Keratinocyte (primary cell): Measurements from ENCODE around the gene UBE2C. TPM values are rescaled to one million over a fixed set of nuclear protein-coding genes. Genes with fewer than 3 reads are reported as not detected.
"Not testable (repeated sequence)": the region's sequence is repeated elsewhere in the genome, so short reads cannot be mapped to it uniquely, and the experiment has no call there.

Experiments used
- DNase-seq: peaks from one replicate; pipeline ENCODE4 v3.0.0-alpha.2; 2011; ENCODE audit warnings: low read depth, missing footprints, low spot score
- FAIRE-seq: peaks from 2 replicates; lab custom pipeline; 2011; peaks lifted over from hg19 to GRCh38; lab: Jason Lieb, UNC
- H2AFZ ChIP-seq: 2 replicates; pipeline ENCODE4 v1.6.0; 2012; ENCODE audit warnings: low read length, control low read depth, inconsistent platforms; ENCODE audit not compliant: control insufficient read depth
- H3K27ac ChIP-seq: 2 replicates; pipeline ENCODE4 v1.5.1; 2011; ENCODE audit warnings: low read length; ENCODE audit not compliant: control insufficient read depth, insufficient read depth
- H3K27me3 ChIP-seq: 3 replicates; pipeline ENCODE4 v1.6.0; 2011; ENCODE audit warnings: low read length; ENCODE audit not compliant: control insufficient read depth, insufficient read depth; ENCODE audit errors: extremely low read depth
- H3K36me3 ChIP-seq, 2 experiments: 2 replicates in 1 of 2; 3 replicates in 1 of 2; pipeline ENCODE4 v1.5.1; 2011; ENCODE audit warnings: low read length in 2 of 2, mild to moderate bottlenecking in 1 of 2; ENCODE audit not compliant: control insufficient read depth in 2 of 2, insufficient read depth in 2 of 2; ENCODE audit errors: extremely low read depth in 1 of 2
- H3K4me1 ChIP-seq: 3 replicates; pipeline ENCODE4 v1.5.1; 2011; ENCODE audit warnings: low read length; ENCODE audit not compliant: control insufficient read depth, insufficient read depth; ENCODE audit errors: extremely low read depth
- H3K4me2 ChIP-seq: 3 replicates; pipeline ENCODE4 v1.6.0; 2011; ENCODE audit warnings: low read depth, low read length; ENCODE audit not compliant: control insufficient read depth, insufficient read depth; ENCODE audit errors: extremely low read depth
- H3K4me3 ChIP-seq, 3 experiments: fragments of 200-600 bp in 1 of 3; sonication (generic) in 1 of 3; 2 replicates in 2 of 3; 3 replicates in 1 of 3; pipeline ENCODE4 v1.5.1; 2011 to 2016; ENCODE audit warnings: low read length in 3 of 3, mild to moderate bottlenecking in 3 of 3, control low read depth in 2 of 3, inconsistent platforms in 1 of 3, low read depth in 1 of 3, mixed read lengths in 1 of 3, mixed run types in 1 of 3, moderate library complexity in 1 of 3; ENCODE audit not compliant: control insufficient read depth in 2 of 3, insufficient read depth in 2 of 3; ENCODE audit errors: extremely low read depth in 1 of 3
- H3K79me2 ChIP-seq: 2 replicates; pipeline ENCODE4 v1.6.0; 2012; ENCODE audit warnings: low read length; ENCODE audit not compliant: control insufficient read depth, insufficient read depth
- H3K9ac ChIP-seq: 3 replicates; pipeline ENCODE4 v1.6.0; 2011; ENCODE audit warnings: low read length; ENCODE audit not compliant: control insufficient read depth, insufficient read depth; ENCODE audit errors: extremely low read depth
- H3K9me1 ChIP-seq: 3 replicates; pipeline ENCODE4 v1.6.0; 2011; ENCODE audit warnings: low read length; ENCODE audit not compliant: control insufficient read depth, insufficient read depth; ENCODE audit errors: extremely low read depth
- H3K9me3 ChIP-seq: 2 replicates; pipeline ENCODE4 v1.5.1; 2012; ENCODE audit warnings: low read depth, low read length; ENCODE audit not compliant: control insufficient read depth
- H4K20me1 ChIP-seq: 3 replicates; pipeline ENCODE4 v1.6.0; 2011; ENCODE audit warnings: low read length; ENCODE audit not compliant: control insufficient read depth, insufficient read depth; ENCODE audit errors: extremely low read depth
- EZH2 ChIP-seq: IDR thresholded peaks from one replicate; pipeline ENCODE4 v1.6.1; 2012; ENCODE audit warnings: inconsistent platforms, mild to moderate bottlenecking, low read length, moderate library complexity
- dilution Hi-C: fragments of 300-500 bp; cut with MboI; formaldehyde crosslinking; loops from one replicate; pipeline ENCODE4 v1.7.0; 2020; ENCODE audit warnings: low sequenced_read_pairs; ENCODE audit not compliant: extremely low pct_ligation_motif_present
- polyA plus RNA-seq, 5 experiments: library from polyadenylated mRNA; depleted of rRNA in 3 of 5; stranded (reverse) in 3 of 5; stranded (forward) in 1 of 5; unstranded in 1 of 5; fragments of >200 nt; gene quantifications; 1 replicate in 1 of 5; 2 replicates in 3 of 5; 3 replicates in 1 of 5; pipeline versions ENCODE4 v1.2.1 to v1.2.3, GENCODE V29; 2011 to 2012; ENCODE audit warnings: missing spikeins in 2 of 5, low read depth in 1 of 5, low replicate concordance in 1 of 5
- TF ChIP-seq, protein P1 (sequence below), 3 experiments: IDR thresholded peaks in 1 of 3; conservative IDR thresholded peaks in 1 of 3; optimal IDR thresholded peaks in 1 of 3; 2 replicates in 2 of 3; 3 replicates in 1 of 3; pipeline versions ENCODE3 to v1.5.1; 2011; ENCODE audit warnings: low read length in 3 of 3, mild to moderate bottlenecking in 3 of 3, moderate library complexity in 2 of 3, control low read depth in 1 of 3, inconsistent platforms in 1 of 3; ENCODE audit not compliant: insufficient read depth in 2 of 3; ENCODE audit errors: extremely low read depth in 1 of 3

The UBE2C gene
- polyA plus RNA-seq, 1 donor (not counting 4 experiments of a cell fraction or from before 2014, with no cell fraction given) = 46.6 TPM

DNA sequence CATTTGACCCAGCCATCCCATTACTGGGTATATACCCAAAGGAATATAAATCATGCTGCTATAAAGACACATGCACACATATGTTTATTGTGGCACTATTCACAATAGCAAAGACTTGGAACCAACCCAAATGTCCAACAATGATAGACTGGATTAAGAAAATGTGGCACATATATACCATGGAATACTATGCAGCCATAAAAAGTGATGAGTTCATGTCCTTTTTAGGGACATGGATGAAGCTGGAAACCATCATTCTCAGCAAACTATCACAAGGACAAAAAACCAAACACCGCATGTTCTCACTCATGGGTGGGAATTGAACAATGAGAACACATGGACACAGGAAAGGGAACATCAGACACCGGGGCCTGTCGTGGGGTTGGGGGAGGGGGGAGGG is 14.5 kb upstream of the UBE2C start:
- H3K36me3 ChIP-seq = peaks cover 22 to 33% of the 10 kb centered on the region in 2 experiments
- H3K4me3 ChIP-seq, FAIRE-seq, H3K79me2 ChIP-seq, H4K20me1 ChIP-seq, H3K9ac ChIP-seq, DNase-seq, H3K27ac ChIP-seq, dilution Hi-C loops, H3K9me1 ChIP-seq, H3K9me3 ChIP-seq, H2AFZ ChIP-seq, H3K27me3 ChIP-seq, H3K4me1 ChIP-seq, H3K4me2 ChIP-seq: not testable (repeated sequence)

DNA sequence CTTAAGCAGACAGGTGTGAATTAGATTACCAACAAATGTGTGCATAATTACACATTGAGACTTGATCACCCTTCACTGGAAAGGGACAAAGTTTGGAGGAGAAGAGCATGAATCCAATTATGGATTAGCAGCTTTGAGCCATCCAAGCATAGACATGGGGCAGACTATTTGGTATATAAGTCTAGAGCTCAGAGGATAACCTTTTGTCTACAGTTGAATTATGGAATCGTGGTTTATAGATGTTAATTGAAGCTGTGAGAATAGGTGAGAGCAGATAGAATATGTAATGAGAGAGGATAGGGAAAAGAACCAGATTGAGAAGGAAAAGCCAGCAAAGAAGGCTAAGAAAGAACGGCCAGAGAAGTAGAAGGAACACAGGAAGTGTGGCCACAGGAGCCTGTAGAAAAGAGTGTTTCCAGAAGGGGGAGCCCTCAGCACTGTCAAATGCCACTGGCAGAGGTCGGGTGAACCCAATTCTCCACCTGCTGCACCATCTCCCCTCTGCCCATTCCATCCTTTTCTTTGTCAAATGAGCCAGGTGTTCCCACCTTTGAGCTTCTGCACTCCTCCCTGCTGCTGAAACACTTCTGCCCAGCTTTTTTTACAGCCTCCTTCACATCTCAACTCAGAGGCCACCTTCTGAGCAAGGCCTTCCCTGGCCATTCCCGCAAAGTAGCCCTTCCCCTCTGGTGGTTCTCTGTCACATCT is 13.4 kb upstream of the UBE2C start:
- H3K9ac ChIP-seq = no peak overlapping the region
- no peaks in the 10 kb centered on the region for H3K79me2 ChIP-seq
- H4K20me1 ChIP-seq = no peaks in the 10 kb centered on the region
- no peak overlapping the region for H3K27ac ChIP-seq
- peak; percentile 62 for FAIRE-seq
- no peak overlapping the region for H3K4me3 ChIP-seq
- no peaks in the 10 kb centered on the region for H3K9me3 ChIP-seq
- no peaks in the 10 kb centered on the region for H3K9me1 ChIP-seq
- H3K36me3 ChIP-seq = peaks cover 27 to 35% of the 10 kb centered on the region in 2 experiments
- dilution Hi-C loops = no loop called here
- H3K4me1 ChIP-seq = no peaks in the 10 kb centered on the region
- no peaks in the 10 kb centered on the region for H3K27me3 ChIP-seq
- no peak for DNase-seq
- H2AFZ ChIP-seq = no peak overlapping the region
- no peak for TF ChIP-seq EZH2
- TF ChIP-seq, protein P1, sequence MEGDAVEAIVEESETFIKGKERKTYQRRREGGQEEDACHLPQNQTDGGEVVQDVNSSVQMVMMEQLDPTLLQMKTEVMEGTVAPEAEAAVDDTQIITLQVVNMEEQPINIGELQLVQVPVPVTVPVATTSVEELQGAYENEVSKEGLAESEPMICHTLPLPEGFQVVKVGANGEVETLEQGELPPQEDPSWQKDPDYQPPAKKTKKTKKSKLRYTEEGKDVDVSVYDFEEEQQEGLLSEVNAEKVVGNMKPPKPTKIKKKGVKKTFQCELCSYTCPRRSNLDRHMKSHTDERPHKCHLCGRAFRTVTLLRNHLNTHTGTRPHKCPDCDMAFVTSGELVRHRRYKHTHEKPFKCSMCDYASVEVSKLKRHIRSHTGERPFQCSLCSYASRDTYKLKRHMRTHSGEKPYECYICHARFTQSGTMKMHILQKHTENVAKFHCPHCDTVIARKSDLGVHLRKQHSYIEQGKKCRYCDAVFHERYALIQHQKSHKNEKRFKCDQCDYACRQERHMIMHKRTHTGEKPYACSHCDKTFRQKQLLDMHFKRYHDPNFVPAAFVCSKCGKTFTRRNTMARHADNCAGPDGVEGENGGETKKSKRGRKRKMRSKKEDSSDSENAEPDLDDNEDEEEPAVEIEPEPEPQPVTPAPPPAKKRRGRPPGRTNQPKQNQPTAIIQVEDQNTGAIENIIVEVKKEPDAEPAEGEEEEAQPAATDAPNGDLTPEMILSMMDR (optimal IDR thresholded peaks at IDR 0.05 in 1 of 3, IDR thresholded peaks at IDR 0.05 in 1 of 3, conservative IDR thresholded peaks at IDR 0.05 in 1 of 3; ENCODE audit: extremely low read depth in 1 of 3, insufficient read depth in 2 of 3, low read length in 3 of 3) = peak; percentile 83 to 85 (median 84)
- H3K4me2 ChIP-seq = no peak overlapping the region

DNA sequence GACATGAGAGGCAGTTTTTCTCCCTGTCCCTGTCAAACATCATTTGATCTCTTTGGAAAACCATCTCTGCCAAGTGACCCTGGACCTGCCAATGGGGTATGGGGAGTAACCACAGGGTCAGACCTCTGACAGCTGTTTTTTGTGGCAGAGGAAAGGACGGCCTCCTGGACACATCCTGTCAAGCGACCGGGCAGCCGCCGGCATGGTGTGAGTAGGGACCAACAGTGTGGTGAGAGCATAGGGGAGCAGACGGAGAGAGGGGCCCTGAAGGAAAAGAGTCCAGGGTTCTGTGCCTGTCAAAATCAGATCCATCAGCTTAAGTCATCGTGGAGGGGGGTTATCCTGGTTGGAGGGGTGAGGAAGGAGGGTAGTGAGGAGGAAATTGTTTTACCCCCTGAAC is 10.6 kb upstream of the UBE2C start:
- FAIRE-seq = no peak

More for the DNA sequence above, 10.6 kb upstream of the UBE2C start:
- Histone ChIP-seq H3K27ac (no peak overlapping the region), H3K9me3 (no peaks in the 10 kb centered on the region), H2AFZ (no peak overlapping the region), H3K4me3 (no peak overlapping the region), H3K9me1 (no peaks in the 10 kb centered on the region), H3K4me1 (no peaks in the 10 kb centered on the region), H4K20me1 (no peaks in the 10 kb centered on the region), H3K9ac (no peak overlapping the region), H3K4me2 (no peak overlapping the region), H3K27me3 (no peaks in the 10 kb centered on the region), H3K79me2 (no peaks in the 10 kb centered on the region), H3K36me3 (peaks cover 28 to 34% of the 10 kb centered on the region in 2 experiments)
- DNase-seq = no peak
- TF ChIP-seq, protein P1 (optimal IDR thresholded peaks at IDR 0.05 in 1 of 3, IDR thresholded peaks at IDR 0.05 in 1 of 3, conservative IDR thresholded peaks at IDR 0.05 in 1 of 3; ENCODE audit: extremely low read depth in 1 of 3, insufficient read depth in 2 of 3, low read length in 3 of 3) = no peak
- no peak for TF ChIP-seq EZH2
- dilution Hi-C loops = no loop called here
